Neural cell (in vitro differentiated cells): ENCODE results near the gene QSOX2. TPM values are rescaled to one million over a fixed set of nuclear protein-coding genes. Genes with fewer than 3 reads are reported as not detected.

Experiments
- H2AFZ ChIP-seq: fragments of 200-600, 300-800 bp; sonication (generic), shearing (Covaris generic); 2 replicates; pipeline ENCODE4 v1.6.0; 2014; ENCODE audit warnings: low read depth, mild to moderate bottlenecking, antibody characterized with exemption, low read length, moderate library complexity
- H3F3A ChIP-seq: fragments of 200-600 bp; shearing (Covaris generic); 2 replicates; pipeline ENCODE4 v1.6.1; 2016; ENCODE audit warnings: mild to moderate bottlenecking, moderate library complexity, mixed read lengths, antibody characterized with exemption, low read length; ENCODE audit not compliant: insufficient read depth, poor library complexity, severe bottlenecking
- H3K27ac ChIP-seq: fragments of 200-600, 300-800 bp; sonication (generic), shearing (Covaris generic); 2 replicates; pipeline ENCODE4 v1.5.1; 2014; ENCODE audit warnings: mild to moderate bottlenecking, low read length, moderate library complexity
- H3K27me3 ChIP-seq: fragments of 300-800, 200-600 bp; sonication (generic), shearing (Covaris generic); 2 replicates; pipeline ENCODE4 v1.6.0; 2014; ENCODE audit warnings: mild to moderate bottlenecking, low read depth, low read length, moderate library complexity; ENCODE audit not compliant: insufficient read depth
- H3K36me3 ChIP-seq: fragments of 300-800, 200-600 bp; sonication (generic), shearing (Covaris generic); 2 replicates; pipeline ENCODE4 v1.5.1; 2014; ENCODE audit warnings: mild to moderate bottlenecking, antibody characterized with exemption, low read length, moderate library complexity; ENCODE audit not compliant: insufficient read depth
- H3K4me2 ChIP-seq: fragments of 300-800, 200-600 bp; sonication (generic), shearing (Covaris generic); 2 replicates; pipeline ENCODE4 v1.6.0; 2014; ENCODE audit warnings: mild to moderate bottlenecking, low read length
- H3K4me3 ChIP-seq: fragments of 300-800, 200-600 bp; sonication (generic), shearing (Covaris generic); 2 replicates; pipeline ENCODE4 v1.5.1; 2014; ENCODE audit warnings: mild to moderate bottlenecking, low read length, moderate library complexity
- H3K79me2 ChIP-seq: fragments of 200-600 bp; shearing (Covaris generic); replicated peaks from 2 replicates; pipeline ENCODE4 v1.6.0; 2014; ENCODE audit warnings: mild to moderate bottlenecking, low read length, moderate library complexity; ENCODE audit not compliant: insufficient read depth
- H3K9ac ChIP-seq: fragments of 300-800, 200-600 bp; sonication (generic), shearing (Covaris generic); 2 replicates; pipeline ENCODE4 v1.6.1; 2016; ENCODE audit warnings: mild to moderate bottlenecking, low read length, mixed read lengths
- H3K9me2 ChIP-seq: fragments of 200-600 bp; shearing (Covaris generic); 2 replicates; pipeline ENCODE4 v1.6.1; 2016; ENCODE audit warnings: mild to moderate bottlenecking, low read length, mixed read lengths; ENCODE audit not compliant: insufficient read depth
- H3K9me3 ChIP-seq: fragments of 200-600, 300-800 bp; sonication (generic), shearing (Covaris generic); 2 replicates; pipeline ENCODE4 v1.6.1; 2016; ENCODE audit warnings: mild to moderate bottlenecking, mixed run types, low read length, moderate library complexity, mixed read lengths
- H4K20me1 ChIP-seq: fragments of 200-600 bp; shearing (Covaris generic); 2 replicates; pipeline ENCODE4 v1.6.1; 2016; ENCODE audit warnings: mild to moderate bottlenecking, mixed run types; ENCODE audit not compliant: insufficient read depth
- EP300 ChIP-seq: fragments of 450-650 bp; conservative IDR thresholded peaks from 2 replicates; pipeline ENCODE4 v1.6.1; 2014; ENCODE audit warnings: antibody characterized with exemption, mild to moderate bottlenecking, moderate library complexity; ENCODE audit not compliant: poor library complexity, severe bottlenecking
- EZH2 ChIP-seq: fragments of 200-600, 300-800 bp; shearing (Covaris generic), sonication (generic); IDR thresholded peaks from 2 replicates; pipeline ENCODE4 v1.6.1; 2014; ENCODE audit warnings: antibody characterized with exemption, low read length, borderline replicate concordance, mild to moderate bottlenecking; ENCODE audit not compliant: insufficient read depth, poor library complexity, severe bottlenecking
- MXI1 ChIP-seq: fragments of 450-650 bp; conservative IDR thresholded peaks from 2 replicates; pipeline ENCODE4 v1.6.1; 2014; ENCODE audit warnings: antibody characterized with exemption, mild to moderate bottlenecking; ENCODE audit not compliant: poor library complexity, severe bottlenecking
- POLR2AphosphoS5 ChIP-seq: IDR thresholded peaks from 2 replicates; pipeline ENCODE4 v1.6.1; 2012
- RAD21 ChIP-seq: fragments of 450-650 bp; conservative IDR thresholded peaks from 2 replicates; pipeline ENCODE4 v1.6.1; 2014; ENCODE audit warnings: antibody characterized with exemption, mild to moderate bottlenecking, moderate library complexity
- SMC3 ChIP-seq: fragments of 450-650 bp; conservative IDR thresholded peaks from 2 replicates; pipeline ENCODE4 v1.6.1; 2014; ENCODE audit warnings: antibody characterized with exemption, mild to moderate bottlenecking, moderate library complexity; ENCODE audit not compliant: poor library complexity
- TAF1 ChIP-seq: IDR thresholded peaks from 2 replicates; pipeline ENCODE4 v1.6.1; 2012; ENCODE audit warnings: low read depth
- polyA plus RNA-seq: library from polyadenylated mRNA; depleted of rRNA; stranded (reverse); fragments of >200 nt; gene quantifications from 2 replicates; pipeline ENCODE4 v1.2.3, GENCODE V29; 2014
- TF ChIP-seq, protein P1 (sequence below): IDR thresholded peaks from 2 replicates; pipeline ENCODE4 v1.6.1; 2012; ENCODE audit warnings: borderline replicate concordance
- TF ChIP-seq, protein P2 (sequence below): fragments of 450-650 bp; IDR thresholded peaks from 2 replicates; pipeline ENCODE4 v1.5.1; 2014; ENCODE audit warnings: antibody characterized with exemption, mild to moderate bottlenecking, moderate library complexity; ENCODE audit not compliant: poor library complexity, severe bottlenecking

QSOX2 gene
- polyA plus RNA-seq, 1 donor from 2014 or later: 20.7 TPM

DNA sequence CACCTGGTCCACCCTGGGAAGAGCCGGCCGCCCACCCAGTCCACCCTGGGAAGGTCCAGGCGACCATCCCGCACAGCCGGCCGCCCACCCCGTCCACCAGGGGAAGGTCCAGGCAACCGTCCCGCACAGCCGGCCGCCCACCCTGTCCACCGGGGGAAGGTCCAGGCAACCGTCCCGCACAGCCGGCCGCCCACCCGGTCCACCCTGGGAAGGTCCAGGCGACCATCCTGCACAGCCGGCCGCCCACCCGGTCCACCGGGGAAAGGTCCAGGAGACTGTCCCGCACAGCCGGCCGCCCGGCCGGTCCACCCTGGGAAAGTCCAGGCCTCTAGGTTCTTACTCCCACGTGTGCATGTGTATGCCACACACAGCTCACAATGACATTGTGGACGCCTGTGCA is 6.7 kb upstream of the QSOX2 start:
- Histone ChIP-seq H3K9me2 (no peaks in the 10 kb centered on the region), H4K20me1 (no peaks in the 10 kb centered on the region), H3K9me3 (no peaks in the 10 kb centered on the region), H3K27ac (no peak overlapping the region), H3K4me2 (no peak overlapping the region), H3K9ac (no peak overlapping the region), H3K27me3 (no peaks in the 10 kb centered on the region), H3K79me2 (no peaks in the 10 kb centered on the region), H2AFZ (no peak overlapping the region), H3F3A (no peaks in the 10 kb centered on the region), H3K4me3 (no peak overlapping the region), H3K36me3 (no peaks in the 10 kb centered on the region)
- TF ChIP-seq, protein P1, sequence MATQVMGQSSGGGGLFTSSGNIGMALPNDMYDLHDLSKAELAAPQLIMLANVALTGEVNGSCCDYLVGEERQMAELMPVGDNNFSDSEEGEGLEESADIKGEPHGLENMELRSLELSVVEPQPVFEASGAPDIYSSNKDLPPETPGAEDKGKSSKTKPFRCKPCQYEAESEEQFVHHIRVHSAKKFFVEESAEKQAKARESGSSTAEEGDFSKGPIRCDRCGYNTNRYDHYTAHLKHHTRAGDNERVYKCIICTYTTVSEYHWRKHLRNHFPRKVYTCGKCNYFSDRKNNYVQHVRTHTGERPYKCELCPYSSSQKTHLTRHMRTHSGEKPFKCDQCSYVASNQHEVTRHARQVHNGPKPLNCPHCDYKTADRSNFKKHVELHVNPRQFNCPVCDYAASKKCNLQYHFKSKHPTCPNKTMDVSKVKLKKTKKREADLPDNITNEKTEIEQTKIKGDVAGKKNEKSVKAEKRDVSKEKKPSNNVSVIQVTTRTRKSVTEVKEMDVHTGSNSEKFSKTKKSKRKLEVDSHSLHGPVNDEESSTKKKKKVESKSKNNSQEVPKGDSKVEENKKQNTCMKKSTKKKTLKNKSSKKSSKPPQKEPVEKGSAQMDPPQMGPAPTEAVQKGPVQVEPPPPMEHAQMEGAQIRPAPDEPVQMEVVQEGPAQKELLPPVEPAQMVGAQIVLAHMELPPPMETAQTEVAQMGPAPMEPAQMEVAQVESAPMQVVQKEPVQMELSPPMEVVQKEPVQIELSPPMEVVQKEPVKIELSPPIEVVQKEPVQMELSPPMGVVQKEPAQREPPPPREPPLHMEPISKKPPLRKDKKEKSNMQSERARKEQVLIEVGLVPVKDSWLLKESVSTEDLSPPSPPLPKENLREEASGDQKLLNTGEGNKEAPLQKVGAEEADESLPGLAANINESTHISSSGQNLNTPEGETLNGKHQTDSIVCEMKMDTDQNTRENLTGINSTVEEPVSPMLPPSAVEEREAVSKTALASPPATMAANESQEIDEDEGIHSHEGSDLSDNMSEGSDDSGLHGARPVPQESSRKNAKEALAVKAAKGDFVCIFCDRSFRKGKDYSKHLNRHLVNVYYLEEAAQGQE: no peak
- TF ChIP-seq EZH2: no peak
- TF ChIP-seq SMC3: no peak
- TF ChIP-seq MXI1: no peak
- no peak for TF ChIP-seq POLR2AphosphoS5
- TF ChIP-seq EP300: no peak
- no peak for TF ChIP-seq RAD21
- TF ChIP-seq, protein P2, sequence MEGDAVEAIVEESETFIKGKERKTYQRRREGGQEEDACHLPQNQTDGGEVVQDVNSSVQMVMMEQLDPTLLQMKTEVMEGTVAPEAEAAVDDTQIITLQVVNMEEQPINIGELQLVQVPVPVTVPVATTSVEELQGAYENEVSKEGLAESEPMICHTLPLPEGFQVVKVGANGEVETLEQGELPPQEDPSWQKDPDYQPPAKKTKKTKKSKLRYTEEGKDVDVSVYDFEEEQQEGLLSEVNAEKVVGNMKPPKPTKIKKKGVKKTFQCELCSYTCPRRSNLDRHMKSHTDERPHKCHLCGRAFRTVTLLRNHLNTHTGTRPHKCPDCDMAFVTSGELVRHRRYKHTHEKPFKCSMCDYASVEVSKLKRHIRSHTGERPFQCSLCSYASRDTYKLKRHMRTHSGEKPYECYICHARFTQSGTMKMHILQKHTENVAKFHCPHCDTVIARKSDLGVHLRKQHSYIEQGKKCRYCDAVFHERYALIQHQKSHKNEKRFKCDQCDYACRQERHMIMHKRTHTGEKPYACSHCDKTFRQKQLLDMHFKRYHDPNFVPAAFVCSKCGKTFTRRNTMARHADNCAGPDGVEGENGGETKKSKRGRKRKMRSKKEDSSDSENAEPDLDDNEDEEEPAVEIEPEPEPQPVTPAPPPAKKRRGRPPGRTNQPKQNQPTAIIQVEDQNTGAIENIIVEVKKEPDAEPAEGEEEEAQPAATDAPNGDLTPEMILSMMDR: no peak
- no peak for TF ChIP-seq TAF1

- no peak overlapping the region for H3K27ac ChIP-seq
These were observed 5.9 kb upstream of the QSOX2 start for GRCh38 chr9:136251264-136252115.

More at GRCh38 chr9:136251264-136252115, 5.9 kb upstream of the QSOX2 start:
- Histone ChIP-seq H3K27me3 (no peaks in the 10 kb centered on the region), H3K9me2 (no peaks in the 10 kb centered on the region), H3K4me3 (no peak overlapping the region), H3K9ac (no peak overlapping the region), H4K20me1 (no peaks in the 10 kb centered on the region), H2AFZ (no peak overlapping the region), H3K79me2 (no peaks in the 10 kb centered on the region), H3K4me2 (no peak overlapping the region), H3F3A (no peaks in the 10 kb centered on the region), H3K9me3 (no peaks in the 10 kb centered on the region), H3K36me3 (no peaks in the 10 kb centered on the region)
- TF ChIP-seq SMC3 (no peak), TAF1 (no peak), POLR2AphosphoS5 (no peak), EZH2 (no peak), RAD21 (no peak), EP300 (no peak), MXI1 (no peak)
- TF ChIP-seq, protein P1: no peak
- TF ChIP-seq, protein P2: no peak
